OCI-LY7 (cell line): ENCODE results near the gene CCDC12. TPM values are rescaled to one million over a fixed set of nuclear protein-coding genes. Genes with fewer than 3 reads are reported as not detected.
A peak's percentile ranks its signal among the peaks of the same experiment; 100 is the strongest.

ENCODE experiments used
- BruUV-seq: library from RNA; stranded (reverse); fragments of 400-500 nt; replicated peaks from 2 replicates; lab custom pipeline; 2021; lab: Mats Ljungman, UMichigan
- CTCF ChIA-PET: fragments of 300-600 bp; sonication (Branson Sonifier 250); formaldehyde crosslinking; loops from one replicate; lab custom pipeline; 2022; ENCODE audit warnings: antibody characterized with exemption; ENCODE audit not compliant: unreplicated experiment; lab: Charles Lee
- POLR2A ChIA-PET: fragments of 300-600 bp; sonication (Branson Sonifier 250); formaldehyde crosslinking; loops from one replicate; lab custom pipeline; 2022; ENCODE audit warnings: antibody characterized with exemption; lab: Charles Lee
- DNase-seq: peaks from one replicate; pipeline ENCODE4 v3.0.0-alpha.2; 2015; ENCODE audit warnings: low spot score
- H2AFZ ChIP-seq: fragments of 200-600 bp; sonication (generic), shearing (Covaris generic); 2 replicates; pipeline ENCODE4 v1.6.1; 2014; ENCODE audit warnings: mild to moderate bottlenecking, antibody characterized with exemption, low read length, moderate library complexity
- H3K27ac ChIP-seq: fragments of 200-600 bp; sonication (generic); 2 replicates; pipeline ENCODE4 v1.5.1; 2014; ENCODE audit warnings: mixed run types, low read depth, mild to moderate bottlenecking, moderate library complexity, low read length, inconsistent platforms; ENCODE audit not compliant: poor library complexity, severe bottlenecking
- H3K36me3 ChIP-seq: fragments of 200-600 bp; sonication (generic); 2 replicates; pipeline ENCODE4 v1.6.1; 2014; ENCODE audit warnings: mild to moderate bottlenecking, antibody characterized with exemption, low read length, moderate library complexity, mixed read lengths; ENCODE audit not compliant: insufficient read depth
- H3K4me1 ChIP-seq: fragments of 200-600 bp; sonication (generic); 2 replicates; pipeline ENCODE4 v1.5.1; 2014; ENCODE audit warnings: mild to moderate bottlenecking, low read length; ENCODE audit not compliant: insufficient read depth, poor library complexity, severe bottlenecking
- H3K4me2 ChIP-seq: fragments of 200-600 bp; sonication (generic); 2 replicates; pipeline ENCODE4 v1.6.1; 2014; ENCODE audit warnings: mild to moderate bottlenecking, low read length
- H3K4me3 ChIP-seq: fragments of 200-600 bp; sonication (generic); 2 replicates; pipeline ENCODE4 v1.5.1; 2014; ENCODE audit warnings: mild to moderate bottlenecking, low read depth, low read length; ENCODE audit not compliant: poor library complexity, severe bottlenecking
- H3K79me2 ChIP-seq: fragments of 200-600 bp; sonication (generic); 2 replicates; pipeline ENCODE4 v1.6.1; 2016; ENCODE audit warnings: low read depth, mild to moderate bottlenecking, low read length, moderate library complexity, mixed read lengths; ENCODE audit not compliant: insufficient read depth
- H3K9me2 ChIP-seq: fragments of 200-600 bp; sonication (generic); 2 replicates; pipeline ENCODE4 v1.6.1; 2016; ENCODE audit warnings: mild to moderate bottlenecking, low read length, mixed read lengths; ENCODE audit not compliant: insufficient read depth
- H3K9me3 ChIP-seq: fragments of 200-600 bp; sonication (generic); 2 replicates; pipeline ENCODE4 v1.6.1; 2014; ENCODE audit warnings: mild to moderate bottlenecking, mixed run types, low read length, mixed read lengths
- H4K20me1 ChIP-seq: fragments of 200-600 bp; sonication (generic); 2 replicates; pipeline ENCODE4 v1.6.1; 2014; ENCODE audit warnings: mild to moderate bottlenecking, antibody characterized with exemption, low read length, moderate library complexity, mixed read lengths; ENCODE audit not compliant: insufficient read depth
- EZH2phosphoT487 ChIP-seq: fragments of 200-600 bp; sonication (generic); IDR thresholded peaks from 2 replicates; pipeline ENCODE4 v1.6.1; 2018; ENCODE audit warnings: low read depth, borderline replicate concordance, mild to moderate bottlenecking, mixed run types, antibody characterized with exemption, low read length, moderate library complexity, mixed read lengths
- intact Hi-C: fragments of 100-400 bp; cut with micrococcal nuclease; formaldehyde crosslinking; loops from one replicate; pipeline ENCODE4 v1.10.0; 2022; ENCODE audit not compliant: unreplicated experiment
- total RNA-seq, 2 experiments: library from RNA; depleted of rRNA in 1 of 2; stranded (reverse); fragments of >200 nt in 1 of 2; shearing (Covaris generic) in 1 of 2; gene quantifications; 2 replicates each; pipeline ENCODE4 v1.2.3, GENCODE V29; 2014 to 2022
- TF ChIP-seq, protein P1 (sequence below): fragments of 200-600 bp; sonication (generic); conservative IDR thresholded peaks from 2 replicates; pipeline ENCODE4 v1.5.1; 2014; ENCODE audit warnings: mild to moderate bottlenecking, antibody characterized with exemption, low read length, moderate library complexity, mixed read lengths

The CCDC12 gene
- total RNA-seq, 2 experiments from 2014 or later: 74.9 to 116 TPM

DNA sequence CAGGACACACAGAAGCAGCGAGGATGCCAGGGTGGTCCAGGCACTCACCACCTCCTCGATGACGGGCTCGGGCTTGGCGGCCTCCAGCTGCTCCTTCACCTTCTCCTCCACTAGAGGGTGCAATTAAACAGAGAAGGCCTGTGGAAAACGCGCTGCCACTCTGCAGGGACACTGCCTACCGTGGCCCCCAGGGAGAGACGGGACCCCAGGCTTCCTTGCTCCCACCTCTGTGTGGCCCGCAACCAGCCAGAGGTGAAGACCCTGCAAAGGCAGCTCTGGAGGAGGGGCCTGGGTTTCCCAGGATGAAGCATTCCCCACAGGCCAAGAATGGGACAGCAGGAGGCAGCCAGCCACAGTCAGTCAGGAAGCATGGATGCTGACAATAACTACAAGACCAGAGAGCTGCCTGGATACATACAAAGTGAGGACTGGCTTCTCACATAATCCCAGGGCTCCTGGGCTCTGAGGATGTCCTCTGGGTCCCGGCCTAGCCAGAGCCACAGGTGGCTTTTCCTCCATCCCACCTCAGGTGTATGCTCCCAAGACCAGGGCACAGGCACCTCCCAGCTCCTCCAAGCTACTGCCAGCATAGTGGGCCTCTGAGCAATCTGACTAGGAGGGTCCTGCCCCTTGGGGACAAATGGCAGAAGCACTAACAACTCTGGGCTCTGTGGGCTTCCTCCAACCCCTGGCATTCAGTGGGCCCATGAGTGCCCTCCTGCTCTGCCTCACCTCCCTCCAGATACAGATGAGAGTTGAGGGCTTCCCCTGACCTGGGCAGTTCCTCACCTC lies 52.8 kb downstream of the CCDC12 start:
- BruUV-seq: no TSS peak
- CTCF ChIA-PET: interaction anchor here (0.6 to 1.1 kb wide), 4 partner anchors 12 to 75 kb away, joined by 3 read pairs; no protein-coding TSS in a partner anchor

DNA sequence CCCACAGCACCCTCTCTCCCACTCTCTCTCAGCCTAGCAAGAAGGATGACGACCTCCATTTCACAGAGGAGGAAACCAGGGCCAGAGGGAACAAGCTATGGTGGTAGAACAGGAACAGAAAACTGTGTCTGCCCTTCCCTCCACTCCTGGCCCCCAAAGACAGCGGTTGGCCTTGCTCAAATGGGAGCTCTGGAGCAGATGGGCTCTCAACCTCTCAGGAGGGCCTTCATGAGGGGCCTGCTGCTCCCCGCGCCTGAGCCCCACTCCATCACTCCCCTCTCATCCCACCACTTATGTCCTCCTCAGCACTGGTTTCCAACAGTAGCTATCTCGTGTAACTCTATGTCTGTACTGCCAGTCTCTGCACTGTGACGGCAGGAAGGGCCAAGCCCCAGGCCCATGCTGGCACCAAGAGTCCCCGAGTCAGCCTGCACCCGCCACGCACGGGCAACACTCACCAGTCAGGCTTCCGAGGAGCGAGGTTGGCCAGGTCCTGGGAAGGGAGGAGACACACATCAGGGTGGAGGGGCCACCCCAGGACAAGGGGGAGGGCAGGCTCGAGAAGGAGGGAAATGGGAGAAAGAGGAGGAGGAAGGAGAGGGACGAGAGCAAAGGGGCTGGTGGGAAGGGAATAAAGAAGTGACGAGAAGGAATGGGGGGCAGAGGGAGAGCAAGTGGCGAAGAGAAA lies 53.5 kb downstream of the CCDC12 start:
- H3K4me3 ChIP-seq: no peak overlapping the region
- no peaks in the 10 kb centered on the region for H3K9me2 ChIP-seq
- intact Hi-C loops: loop anchor here (1.0 to 5.0 kb wide), 2 partner anchors 75 to 444 kb away; no protein-coding TSS in a partner anchor
- no TSS peak for BruUV-seq
- DNase-seq: no peak
- H3K79me2 ChIP-seq: peaks cover 33% of the 10 kb centered on the region
- H3K9me3 ChIP-seq: peaks cover 7% of the 10 kb centered on the region; the same call in 1 of the 2 replicates
- TF ChIP-seq EZH2phosphoT487: no peak
- TF ChIP-seq, protein P1, sequence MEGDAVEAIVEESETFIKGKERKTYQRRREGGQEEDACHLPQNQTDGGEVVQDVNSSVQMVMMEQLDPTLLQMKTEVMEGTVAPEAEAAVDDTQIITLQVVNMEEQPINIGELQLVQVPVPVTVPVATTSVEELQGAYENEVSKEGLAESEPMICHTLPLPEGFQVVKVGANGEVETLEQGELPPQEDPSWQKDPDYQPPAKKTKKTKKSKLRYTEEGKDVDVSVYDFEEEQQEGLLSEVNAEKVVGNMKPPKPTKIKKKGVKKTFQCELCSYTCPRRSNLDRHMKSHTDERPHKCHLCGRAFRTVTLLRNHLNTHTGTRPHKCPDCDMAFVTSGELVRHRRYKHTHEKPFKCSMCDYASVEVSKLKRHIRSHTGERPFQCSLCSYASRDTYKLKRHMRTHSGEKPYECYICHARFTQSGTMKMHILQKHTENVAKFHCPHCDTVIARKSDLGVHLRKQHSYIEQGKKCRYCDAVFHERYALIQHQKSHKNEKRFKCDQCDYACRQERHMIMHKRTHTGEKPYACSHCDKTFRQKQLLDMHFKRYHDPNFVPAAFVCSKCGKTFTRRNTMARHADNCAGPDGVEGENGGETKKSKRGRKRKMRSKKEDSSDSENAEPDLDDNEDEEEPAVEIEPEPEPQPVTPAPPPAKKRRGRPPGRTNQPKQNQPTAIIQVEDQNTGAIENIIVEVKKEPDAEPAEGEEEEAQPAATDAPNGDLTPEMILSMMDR: no peak
- H3K4me1 ChIP-seq: peaks cover 45% of the 10 kb centered on the region
- POLR2A ChIA-PET: interaction anchor here (0.6 to 1.0 kb wide), 4 partner anchors 71 to 405 kb away, joined by 3 to 5 read pairs (median 4); no protein-coding TSS in a partner anchor
- no peak overlapping the region for H3K27ac ChIP-seq
- peaks cover 84% of the 10 kb centered on the region for H3K36me3 ChIP-seq
- CTCF ChIA-PET: interaction anchor here (0.6 kb wide), 1 partner anchor 13 kb away, joined by 3 read pairs; no protein-coding TSS in a partner anchor
- no peak overlapping the region for H3K4me2 ChIP-seq
- no peak overlapping the region for H2AFZ ChIP-seq
- H4K20me1 ChIP-seq: no peaks in the 10 kb centered on the region

More for the DNA sequence above, 52.8 kb downstream of the CCDC12 start:
- Histone ChIP-seq H3K27ac (peak overlapping the region; percentile 41), H2AFZ (no peak overlapping the region), H3K4me3 (no peak overlapping the region), H3K9me3 (no peaks in the 10 kb centered on the region; the same call in 1 of the 2 replicates), H3K4me2 (peak overlapping the region; percentile 23), H3K4me1 (peaks cover 53% of the 10 kb centered on the region), H3K36me3 (peaks cover 80% of the 10 kb centered on the region), H3K79me2 (peaks cover 36% of the 10 kb centered on the region), H4K20me1 (no peaks in the 10 kb centered on the region), H3K9me2 (no peaks in the 10 kb centered on the region)
- no peak for TF ChIP-seq EZH2phosphoT487
- TF ChIP-seq, protein P1: peak; percentile 86
- intact Hi-C loops: loop anchor here (1.0 to 5.0 kb wide), 2 partner anchors 75 to 444 kb away; no protein-coding TSS in a partner anchor
- POLR2A ChIA-PET: interaction anchor here (1.0 kb wide), 1 partner anchor 70 kb away, joined by 5 read pairs; no protein-coding TSS in a partner anchor
- DNase-seq: peak; percentile 79
